Measurements from ENCODE around the gene CYB5A. TPM values are rescaled to one million over a fixed set of nuclear protein-coding genes. Genes with fewer than 3 reads are reported as not detected.
A peak's percentile ranks its signal among the peaks of the same experiment; 100 is the strongest.

The CYB5A gene
- total RNA-seq (2021; fragmentation: NEBNext Ultra II Directional; extraction: Animal tissue kit (Norgen Biotek cat#: 25700)) (153 and 154 TPM in 2 replicates), polyA plus RNA-seq (2011; rRNA removed) (186 and 195 TPM in 2 replicates), polyA minus RNA-seq (2011; rRNA and poly(A)+ RNA removed) (48.1 and 64.5 TPM in 2 replicates)
- 277 TPM for polyA plus RNA-seq (2011; cell fraction: cytosol; rRNA removed)
- 76.0 TPM for polyA plus RNA-seq (2011; cell fraction: nucleus; rRNA removed)
- polyA plus RNA-seq (2012, experiment 1 of 2) = 131 to 163 TPM (median 150 TPM) in 4 replicates
- polyA plus RNA-seq (2012, experiment 2 of 2) = 107 TPM
- 120 TPM for polyA plus RNA-seq (2013, experiment 1 of 2)
- 122 TPM for polyA plus RNA-seq (2013, experiment 2 of 2)
- polyA minus RNA-seq (2011; cell fraction: cytosol; rRNA and poly(A)+ RNA removed) = 59.4 TPM
- polyA minus RNA-seq (2011; cell fraction: nucleus; rRNA and poly(A)+ RNA removed) = 36.3 TPM
- long read RNA-seq, experiment 1, transcript CYB5A-202 (5 exons, 3,283 nt) = major isoform, 25 of 105 reads
- long read RNA-seq, experiment 1, partial matches to known transcripts = 5 of 105 reads
- long read RNA-seq, experiment 1, other reads (novel, unspliced or antisense) = 75 of 105 reads
- long read RNA-seq, experiment 2, transcript CYB5A-202 (5 exons, 3,283 nt) = major isoform, 107 of 117 reads
- long read RNA-seq, experiment 2, partial matches to known transcripts = 1 of 117 reads
- long read RNA-seq, experiment 2, other reads (novel, unspliced or antisense) = 8 of 117 reads

- no peaks in the 10 kb centered on the region for H4K20me1 ChIP-seq (replicated peaks in 1 of 2; ENCODE audit: control insufficient read depth in 1 of 2, insufficient read depth in 2 of 2, low read length in 2 of 2)
- peaks cover 0 to 6% of the 10 kb centered on the region in 2 experiments; a peak in 1 of 4 replicates for H3K9me3 ChIP-seq (ENCODE audit: insufficient read depth in 2 of 2, low read depth in 1 of 2, low read length in 1 of 2)
- H3K4me3 ChIP-seq (ENCODE audit: extremely low read depth in 1 of 4, insufficient read depth in 2 of 4, low read depth in 3 of 4, low read length in 4 of 4) = peak within 1 kb of the TSS; percentile 79 to 97 (median 86)
- peaks cover 4 to 18% (median 7%) of the 10 kb centered on the region in 4 experiments; a peak in 6 of 7 replicates for H3K4me1 ChIP-seq (replicated peaks in 1 of 4; ENCODE audit: control insufficient read depth in 3 of 4, insufficient read depth in 4 of 4, low read length in 3 of 4)
- WGBS, 2 experiments (ENCODE audit: extremely low coverage in 1 of 2, insufficient coverage in 1 of 2, insufficient read length in 1 of 2, insufficient replicate concordance in 2 of 2, low coverage in 1 of 2, low lambda C conversion rate in 2 of 2, missing lambda C conversion rate in 1 of 2) = 2% methylated on average over 68 of the region's 68 CpGs; no CpG with 5 or more reads in 1 of the 2 experiments
- peaks cover 12 to 39% of the 10 kb centered on the region in 2 experiments for H3K79me2 ChIP-seq (ENCODE audit: control insufficient read depth in 1 of 2, insufficient read depth in 2 of 2, low read length in 2 of 2)
- peak within 1 kb of the TSS; percentile 85 for H3K4ac ChIP-seq (replicated peaks; ENCODE audit: insufficient read length, low read depth, low read length)
- no peak within 1 kb of the TSS for H2AK5ac ChIP-seq (ENCODE audit: low read depth, low read length)
- H3K9ac ChIP-seq (replicated peaks in 1 of 4; ENCODE audit: extremely low read depth in 1 of 4, low read depth in 3 of 4, low read length in 3 of 4) = peak within 1 kb of the TSS; percentile 14 to 72 (median 61)
- CTCF ChIA-PET (ENCODE audit: partially characterized antibody) = interaction anchor here (1.0 kb wide), 1 partner anchor 95 kb away, joined by 3 read pairs; no protein-coding TSS in a partner anchor
- no peak within 1 kb of the TSS for H2BK15ac ChIP-seq (ENCODE audit: low read length)
- no peak within 1 kb of the TSS for H2BK20ac ChIP-seq (ENCODE audit: low read length)
- H2BK120ac ChIP-seq (replicated peaks; ENCODE audit: low read depth, low read length) = no peak within 1 kb of the TSS
- peak within 1 kb of the TSS; percentile 95; the same call in 1 of the 2 replicates for H2AFZ ChIP-seq (ENCODE audit: low read length)
- H4K5ac ChIP-seq (ENCODE audit: insufficient read length, low read depth, low read length) = peak within 1 kb of the TSS; percentile 77
- FAIRE-seq = no peak
- no peak within 1 kb of the TSS for H3K14ac ChIP-seq (ENCODE audit: insufficient read length)
- H3K56ac ChIP-seq (replicated peaks; ENCODE audit: insufficient read length, low read depth, low read length) = peak within 1 kb of the TSS; percentile 90
- H3K23me2 ChIP-seq (ENCODE audit: low read depth, low read length) = peaks cover 8% of the 10 kb centered on the region; the same call in 1 of the 2 replicates
- no peaks in the 10 kb centered on the region for H3K27me3 ChIP-seq (replicated peaks in 1 of 4; ENCODE audit: control insufficient read depth in 3 of 4, extremely low read depth in 1 of 4, insufficient read depth in 3 of 4, low read length in 3 of 4)
- POLR2A ChIA-PET (ENCODE audit: partially characterized antibody) = interaction anchor here (1.5 kb wide), 1 partner anchor 16 kb away, joined by 3 read pairs; no protein-coding TSS in a partner anchor
- DNase-seq (ENCODE audit: low read depth in 1 of 2, low spot score in 2 of 2) = peak; percentile 84 to 99
- H3K18ac ChIP-seq (ENCODE audit: extremely low read depth, low read length) = peak within 1 kb of the TSS; percentile 78
- H3K27ac ChIP-seq (ENCODE audit: low read depth, low read length) = no peak within 1 kb of the TSS; the same call in 1 of the 2 replicates
- H4K8ac ChIP-seq (ENCODE audit: extremely low read depth, insufficient read depth, low read length) = peak within 1 kb of the TSS; percentile 88
- peak within 1 kb of the TSS; percentile 92; the same call in 1 of the 2 replicates for H2BK12ac ChIP-seq (ENCODE audit: low read depth, low read length)
- no peak within 1 kb of the TSS for H3K23ac ChIP-seq (ENCODE audit: insufficient read length)
- peaks cover 5% of the 10 kb centered on the region for H3K79me1 ChIP-seq (ENCODE audit: low read depth, low read length)
- peak within 1 kb of the TSS; percentile 99 for H4K91ac ChIP-seq (replicated peaks; ENCODE audit: insufficient read length, low read length)
- peak within 1 kb of the TSS; percentile 78; the same call in 1 of the 2 replicates for H2BK5ac ChIP-seq (ENCODE audit: low read depth, low read length)
- no peaks in the 10 kb centered on the region for H3K36me3 ChIP-seq (ENCODE audit: control insufficient read depth in 2 of 4, insufficient read depth in 4 of 4, low read length in 3 of 4)
- H3K4me2 ChIP-seq (ENCODE audit: insufficient read depth in 1 of 2, low read depth in 2 of 2, low read length in 2 of 2) = peak within 1 kb of the TSS; percentile 83 to 87
Observed at GRCh38 chr18:74291771-74292540, at the start of gene CYB5A. Gene CYB5A, minus strand, starts transcription at chr18:74291963. Its CDS starts 88 bp downstream, at chr18:74291875.

Measured in H1 (cell line).